Activated T-cell treated with anti-CD3 and anti-CD28 coated beads, Interleukin-2, amount 50 U/mL, for 24 hours (primary cell): ENCODE measurements around the gene IFI44.
A peak's percentile ranks its signal among the peaks of the same experiment; 100 is the strongest.

Experiments used
- DNase-seq: peaks from one replicate; pipeline ENCODE4 v3.0.0-alpha.2; 2020
- H3K27ac Mint-ChIP-seq: 2 replicates; pipeline ENCODE4 v1.8.0; 2020; ENCODE audit warnings: mild to moderate bottlenecking, mixed read lengths
- H3K27me3 Mint-ChIP-seq: 2 replicates; pipeline ENCODE4 v1.8.0; 2020; ENCODE audit warnings: mixed read lengths
- H3K36me3 Mint-ChIP-seq: 2 replicates; pipeline ENCODE4 v1.8.0; 2020; ENCODE audit warnings: low read depth, mixed read lengths
- H3K4me1 Mint-ChIP-seq: 2 replicates; pipeline ENCODE4 v1.8.0; 2020; ENCODE audit warnings: low read depth, mixed read lengths
- H3K4me3 Mint-ChIP-seq: 2 replicates; pipeline ENCODE4 v1.8.0; 2020; ENCODE audit warnings: mild to moderate bottlenecking, moderate library complexity, mixed read lengths
- H3K9me3 Mint-ChIP-seq: 2 replicates; pipeline ENCODE4 v1.8.0; 2020; ENCODE audit warnings: mixed read lengths

IFI44 gene

GRCh38 chr1:78627321-78627720, 22.3 kb upstream of the IFI44 start:
- Mint-ChIP-seq H3K9me3 (no peaks in the 10 kb centered on the region), H3K4me1 (peaks cover 47% of the 10 kb centered on the region), H3K36me3 (peaks cover 45% of the 10 kb centered on the region), H3K27ac (no peak overlapping the region), H3K4me3 (no peak overlapping the region), H3K27me3 (no peaks in the 10 kb centered on the region)
- DNase-seq = no peak

GRCh38 chr1:78630600-78630999, 19.0 kb upstream of the IFI44 start:
- no peak overlapping the region for H3K4me3 Mint-ChIP-seq
- H3K4me1 Mint-ChIP-seq = peaks cover 17% of the 10 kb centered on the region
- H3K27me3 Mint-ChIP-seq = no peaks in the 10 kb centered on the region
- peaks cover 36% of the 10 kb centered on the region for H3K36me3 Mint-ChIP-seq
- peaks cover 2% of the 10 kb centered on the region for H3K9me3 Mint-ChIP-seq
- DNase-seq = no peak
- no peak overlapping the region for H3K27ac Mint-ChIP-seq

- H3K36me3 Mint-ChIP-seq = peaks cover 43% of the 10 kb centered on the region
- H3K9me3 Mint-ChIP-seq = peaks cover 2% of the 10 kb centered on the region
- H3K27me3 Mint-ChIP-seq = no peaks in the 10 kb centered on the region
- H3K4me1 Mint-ChIP-seq = peaks cover 5% of the 10 kb centered on the region
- H3K27ac Mint-ChIP-seq = no peak overlapping the region
- no peak overlapping the region for H3K4me3 Mint-ChIP-seq
- DNase-seq = no peak
Observed at GRCh38 chr1:78633209-78633608, 16.4 kb upstream of the IFI44 start.

- H3K4me1 Mint-ChIP-seq = peaks cover 17% of the 10 kb centered on the region
Observed at GRCh38 chr1:78640462-78640861, 9.2 kb upstream of the IFI44 start.

GRCh38 chr1:78641558-78641957, 8.1 kb upstream of the IFI44 start:
- Mint-ChIP-seq H3K36me3 (peaks cover 84% of the 10 kb centered on the region), H3K4me1 (peaks cover 27% of the 10 kb centered on the region), H3K4me3 (no peak overlapping the region), H3K9me3 (peaks cover 9% of the 10 kb centered on the region), H3K27me3 (no peaks in the 10 kb centered on the region), H3K27ac (no peak overlapping the region)
- DNase-seq = no peak

More at GRCh38 chr1:78640462-78640861, 9.2 kb upstream of the IFI44 start:
- Mint-ChIP-seq H3K4me3 (no peak overlapping the region), H3K36me3 (peaks cover 77% of the 10 kb centered on the region), H3K9me3 (peaks cover 9% of the 10 kb centered on the region), H3K27me3 (no peaks in the 10 kb centered on the region), H3K27ac (no peak overlapping the region)
- DNase-seq = no peak

- no peaks in the 10 kb centered on the region for H3K27me3 Mint-ChIP-seq
- no peak overlapping the region for H3K27ac Mint-ChIP-seq
- H3K36me3 Mint-ChIP-seq = peaks cover 68% of the 10 kb centered on the region
- H3K9me3 Mint-ChIP-seq = peaks cover 24% of the 10 kb centered on the region
- no peak for DNase-seq
- no peak overlapping the region for H3K4me3 Mint-ChIP-seq
- H3K4me1 Mint-ChIP-seq = peaks cover 53% of the 10 kb centered on the region
Observed at GRCh38 chr1:78645723-78646122, 3.9 kb upstream of the IFI44 start.

GRCh38 chr1:78647238-78647637, 2.4 kb upstream of the IFI44 start:
- H3K4me3 Mint-ChIP-seq = no peak overlapping the region

GRCh38 chr1:78650114-78650660, 556 bp downstream of the IFI44 start:
- peaks cover 41% of the 10 kb centered on the region for H3K36me3 Mint-ChIP-seq
- peaks cover 15% of the 10 kb centered on the region for H3K9me3 Mint-ChIP-seq
- peak overlapping the region; percentile 79 for H3K4me3 Mint-ChIP-seq
- peak overlapping the region; percentile 74 for H3K27ac Mint-ChIP-seq
- no peaks in the 10 kb centered on the region for H3K27me3 Mint-ChIP-seq
- no peak for DNase-seq
- H3K4me1 Mint-ChIP-seq = peaks cover 70% of the 10 kb centered on the region

More at GRCh38 chr1:78647238-78647637, 2.4 kb upstream of the IFI44 start:
- peaks cover 53% of the 10 kb centered on the region for H3K36me3 Mint-ChIP-seq
- no peaks in the 10 kb centered on the region for H3K27me3 Mint-ChIP-seq
- peaks cover 23% of the 10 kb centered on the region for H3K9me3 Mint-ChIP-seq
- no peak overlapping the region for H3K27ac Mint-ChIP-seq
- DNase-seq = no peak
- peaks cover 66% of the 10 kb centered on the region for H3K4me1 Mint-ChIP-seq

GRCh38 chr1:78651241-78651640, 1.6 kb downstream of the IFI44 start:
- H3K27me3 Mint-ChIP-seq = no peaks in the 10 kb centered on the region
- DNase-seq = peak; percentile 56
- peaks cover 47% of the 10 kb centered on the region for H3K36me3 Mint-ChIP-seq
- peaks cover 67% of the 10 kb centered on the region for H3K4me1 Mint-ChIP-seq
- peak overlapping the region; percentile 74 for H3K27ac Mint-ChIP-seq
- H3K9me3 Mint-ChIP-seq = peaks cover 15% of the 10 kb centered on the region
- H3K4me3 Mint-ChIP-seq = peak overlapping the region; percentile 79

GRCh38 chr1:78652019-78652560, 2.5 kb downstream of the IFI44 start:
- DNase-seq = no peak
- H3K36me3 Mint-ChIP-seq = peaks cover 40% of the 10 kb centered on the region
- no peaks in the 10 kb centered on the region for H3K27me3 Mint-ChIP-seq
- peak overlapping the region; percentile 79 for H3K4me3 Mint-ChIP-seq
- peaks cover 59% of the 10 kb centered on the region for H3K4me1 Mint-ChIP-seq
- H3K9me3 Mint-ChIP-seq = peaks cover 12% of the 10 kb centered on the region
- H3K27ac Mint-ChIP-seq = peak overlapping the region; percentile 44

GRCh38 chr1:78658901-78659300, 9.3 kb downstream of the IFI44 start:
- no peak overlapping the region for H3K4me3 Mint-ChIP-seq
- peaks cover 18% of the 10 kb centered on the region for H3K4me1 Mint-ChIP-seq
- H3K36me3 Mint-ChIP-seq = peaks cover 75% of the 10 kb centered on the region
- DNase-seq = no peak
- no peaks in the 10 kb centered on the region for H3K27me3 Mint-ChIP-seq
- no peak overlapping the region for H3K27ac Mint-ChIP-seq
- H3K9me3 Mint-ChIP-seq = no peaks in the 10 kb centered on the region

- Mint-ChIP-seq H3K27ac (no peak overlapping the region), H3K4me1 (peaks cover 6% of the 10 kb centered on the region), H3K27me3 (no peaks in the 10 kb centered on the region), H3K9me3 (no peaks in the 10 kb centered on the region), H3K4me3 (no peak overlapping the region), H3K36me3 (peaks cover 45% of the 10 kb centered on the region)
- no peak for DNase-seq
Observed at GRCh38 chr1:78663923-78664322, 14.3 kb downstream of the IFI44 start.

GRCh38 chr1:78664763-78665162, 15.1 kb downstream of the IFI44 start:
- peaks cover 37% of the 10 kb centered on the region for H3K36me3 Mint-ChIP-seq
- no peak overlapping the region for H3K4me3 Mint-ChIP-seq
- peaks cover 6% of the 10 kb centered on the region for H3K4me1 Mint-ChIP-seq
- no peak for DNase-seq
- no peaks in the 10 kb centered on the region for H3K27me3 Mint-ChIP-seq
- no peak overlapping the region for H3K27ac Mint-ChIP-seq
- no peaks in the 10 kb centered on the region for H3K9me3 Mint-ChIP-seq

GRCh38 chr1:78665809-78666208, 16.2 kb downstream of the IFI44 start:
- DNase-seq = no peak
- H3K27ac Mint-ChIP-seq = no peak overlapping the region
- H3K27me3 Mint-ChIP-seq = no peaks in the 10 kb centered on the region
- H3K4me1 Mint-ChIP-seq = peaks cover 6% of the 10 kb centered on the region
- H3K9me3 Mint-ChIP-seq = no peaks in the 10 kb centered on the region
- H3K36me3 Mint-ChIP-seq = peaks cover 27% of the 10 kb centered on the region
- no peak overlapping the region for H3K4me3 Mint-ChIP-seq

GRCh38 chr1:78667939-78668338, 18.3 kb downstream of the IFI44 start:
- Mint-ChIP-seq H3K36me3 (peaks cover 10% of the 10 kb centered on the region), H3K4me3 (no peak overlapping the region), H3K27me3 (no peaks in the 10 kb centered on the region), H3K27ac (no peak overlapping the region), H3K4me1 (peaks cover 11% of the 10 kb centered on the region), H3K9me3 (no peaks in the 10 kb centered on the region)
- no peak for DNase-seq
